Raji (cell line): ENCODE measurements around the gene SDK2.

Experiments
- POLR2A ChIP-seq: IDR thresholded peaks from 2 replicates; pipeline ENCODE4 v1.6.1; 2011; ENCODE audit warnings: low read depth, low read length, control low read depth; ENCODE audit not compliant: insufficient read depth

The SDK2 gene

GRCh38 chr17:73552300-73553048 is 91.8 kb downstream of the SDK2 start:
- TF ChIP-seq POLR2A, result no peak

DNA sequence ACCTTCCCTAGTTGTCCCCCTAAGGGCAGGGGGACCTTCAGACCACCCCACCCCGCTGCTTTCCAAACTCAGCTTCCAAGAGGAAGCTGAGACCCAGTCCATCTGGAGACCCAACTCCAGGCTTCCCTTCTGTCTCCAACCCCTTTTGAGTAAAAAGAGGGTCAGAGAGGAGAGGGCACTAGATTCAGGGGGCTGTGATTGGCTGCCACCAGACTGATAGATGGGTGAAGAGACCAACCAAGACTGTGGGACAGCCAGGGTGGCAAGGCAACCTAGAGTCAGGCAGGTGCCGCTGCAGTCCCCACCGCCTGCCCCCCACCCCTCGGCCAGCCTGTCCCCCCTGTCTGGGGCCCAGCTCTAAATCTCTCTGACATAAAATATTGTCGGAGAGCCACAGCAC is 92.5 kb downstream of the SDK2 start:
- TF ChIP-seq POLR2A, result no peak

DNA sequence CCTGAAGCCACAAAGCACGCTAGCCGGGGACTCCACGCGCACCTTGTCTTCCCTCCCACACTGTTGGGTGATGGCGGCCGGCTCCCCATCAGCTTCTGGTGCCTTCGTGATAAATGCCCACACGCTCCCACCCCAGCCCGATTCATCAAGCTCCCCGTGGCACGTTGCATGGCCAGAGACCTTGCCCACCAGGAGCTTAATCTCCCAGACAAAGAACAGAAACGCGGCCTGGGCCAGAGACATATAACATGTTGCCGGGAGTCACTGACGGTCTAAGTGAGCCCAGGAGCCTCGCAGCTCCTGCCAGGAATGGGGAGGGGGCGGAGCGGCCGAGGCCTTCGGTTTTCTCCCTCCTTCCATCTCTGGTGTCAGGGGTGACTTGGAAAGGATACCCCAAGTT is 93.1 kb downstream of the SDK2 start:
- TF ChIP-seq POLR2A, result no peak

DNA sequence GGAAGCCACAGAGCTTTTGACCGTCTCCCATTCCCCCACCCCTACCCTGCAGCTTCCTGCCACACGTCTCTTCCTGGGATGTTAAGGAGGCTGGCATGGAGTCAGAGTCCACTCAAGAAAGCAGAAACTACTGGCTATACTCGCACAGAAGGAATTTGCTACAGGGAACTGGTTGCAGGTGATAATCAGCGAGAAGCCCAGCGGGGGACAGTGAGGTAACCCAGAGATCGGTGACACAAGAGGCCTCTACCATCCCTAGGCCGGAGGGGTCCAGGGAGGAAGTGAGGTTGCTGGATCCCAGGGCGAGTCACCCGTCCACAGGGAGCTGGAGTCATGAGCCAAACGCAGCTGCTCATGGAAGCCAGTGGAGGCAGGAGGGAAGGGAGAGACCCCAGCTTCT is 93.7 kb downstream of the SDK2 start:
- TF ChIP-seq POLR2A, result no peak

GRCh38 chr17:73549841-73550430 is 94.3 kb downstream of the SDK2 start:
- TF ChIP-seq POLR2A, result no peak

- TF ChIP-seq POLR2A, result no peak
Observed at GRCh38 chr17:73548620-73549311, 95.5 kb downstream of the SDK2 start.

DNA sequence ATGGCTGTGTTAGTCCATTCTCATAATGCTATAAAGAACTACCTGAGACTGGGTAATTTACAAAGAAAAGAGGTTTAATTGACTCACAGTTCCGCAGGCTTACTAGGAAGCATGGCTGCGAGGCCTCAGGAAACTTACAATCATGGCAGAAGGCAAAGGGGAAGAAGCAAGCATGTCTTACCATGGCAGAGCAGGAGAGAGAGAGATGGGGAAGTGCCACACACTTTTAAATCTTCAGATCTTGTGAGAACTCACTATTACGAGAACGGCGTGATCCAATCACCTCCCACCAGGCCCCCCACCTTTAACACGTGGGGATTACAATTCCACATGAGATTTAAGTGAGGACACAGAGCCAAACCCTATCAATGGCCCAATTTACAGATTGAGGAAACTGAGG is 96.5 kb downstream of the SDK2 start:
- no peak for TF ChIP-seq POLR2A

- TF ChIP-seq POLR2A, result no peak
Observed at GRCh38 chr17:73546770-73547536, 97.3 kb downstream of the SDK2 start.

DNA sequence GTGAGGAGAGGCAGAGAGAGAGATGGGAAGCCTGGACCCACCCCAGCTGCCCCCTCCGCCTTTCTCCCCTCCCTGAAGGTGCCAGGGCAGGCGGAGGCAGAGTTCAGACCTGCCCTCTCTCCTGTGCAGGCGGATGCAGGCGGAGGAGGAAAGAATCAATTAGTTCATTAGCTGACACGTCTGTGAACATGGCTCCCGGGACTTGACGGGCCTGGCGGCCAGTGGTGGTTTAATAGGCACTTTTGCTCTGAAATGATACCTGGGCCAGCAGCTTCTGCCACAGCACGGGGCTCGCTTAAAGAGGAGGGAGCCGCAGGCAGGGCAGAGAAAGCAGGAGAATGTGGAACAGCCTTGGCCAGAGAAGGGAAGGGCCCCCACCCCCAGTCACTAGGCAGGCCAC is 98.1 kb downstream of the SDK2 start:
- TF ChIP-seq POLR2A, result no peak

DNA sequence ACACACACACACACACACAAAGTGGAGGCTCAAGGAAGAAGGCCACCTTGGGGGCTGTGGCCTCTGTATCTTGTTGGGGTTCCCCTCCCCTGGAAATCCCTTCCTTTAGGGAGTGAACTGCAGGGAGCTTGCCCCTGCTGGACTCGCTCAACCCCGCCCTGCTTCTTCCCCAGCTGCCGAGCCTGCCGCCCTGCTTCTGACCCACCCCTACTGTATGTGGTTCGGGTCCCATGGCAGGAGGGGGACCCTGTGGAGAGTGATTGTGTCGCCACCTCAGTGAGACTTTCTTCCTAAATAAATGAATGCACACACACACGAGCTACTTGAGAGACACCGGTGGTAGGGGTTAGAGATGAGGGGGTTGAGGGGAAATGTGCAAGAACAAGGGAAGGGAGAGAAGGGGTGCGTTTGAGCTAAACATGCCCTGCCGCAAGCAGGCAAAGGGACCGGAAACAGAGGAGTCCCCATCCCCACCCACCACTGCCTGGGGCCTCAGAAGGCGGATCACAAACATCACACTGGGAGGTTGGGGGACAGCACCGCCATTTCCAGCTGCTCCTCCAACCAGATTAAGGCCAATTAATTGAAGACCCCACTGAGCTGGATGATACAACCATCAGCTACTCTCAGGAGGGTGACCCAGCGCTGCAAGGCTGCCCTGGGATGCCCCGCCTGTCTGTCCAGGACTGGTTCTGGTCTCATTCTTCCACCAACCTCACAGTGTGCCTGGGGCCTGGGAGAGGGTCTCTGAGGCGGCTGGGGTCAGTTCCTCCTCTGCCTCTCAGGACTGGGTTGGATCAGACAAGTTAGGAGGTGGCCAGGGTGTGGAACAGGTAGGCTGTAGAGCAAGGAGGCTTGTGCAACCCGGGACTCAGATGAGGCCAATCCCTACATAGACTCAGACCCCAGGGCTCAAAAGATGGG is 98.9 kb downstream of the SDK2 start:
- TF ChIP-seq POLR2A, result no peak

DNA sequence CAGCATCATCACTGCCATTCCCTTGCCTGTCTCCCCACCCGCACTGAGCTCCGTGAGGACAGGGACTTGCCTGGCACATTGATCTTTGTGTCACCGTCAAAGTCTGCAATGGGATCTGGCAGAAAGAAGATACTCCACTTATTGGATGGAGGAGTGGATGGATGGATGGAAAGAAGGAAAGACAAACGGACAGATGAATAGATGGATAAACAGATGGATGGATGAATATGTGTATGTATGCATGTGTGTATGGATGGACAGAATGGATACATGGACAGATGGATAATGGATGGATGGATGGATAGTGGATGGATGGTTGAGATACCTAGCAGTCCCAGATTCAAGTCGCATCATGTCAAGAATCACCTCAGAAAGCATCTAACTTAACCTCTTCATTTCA is 99.9 kb downstream of the SDK2 start:
- no peak for TF ChIP-seq POLR2A

DNA sequence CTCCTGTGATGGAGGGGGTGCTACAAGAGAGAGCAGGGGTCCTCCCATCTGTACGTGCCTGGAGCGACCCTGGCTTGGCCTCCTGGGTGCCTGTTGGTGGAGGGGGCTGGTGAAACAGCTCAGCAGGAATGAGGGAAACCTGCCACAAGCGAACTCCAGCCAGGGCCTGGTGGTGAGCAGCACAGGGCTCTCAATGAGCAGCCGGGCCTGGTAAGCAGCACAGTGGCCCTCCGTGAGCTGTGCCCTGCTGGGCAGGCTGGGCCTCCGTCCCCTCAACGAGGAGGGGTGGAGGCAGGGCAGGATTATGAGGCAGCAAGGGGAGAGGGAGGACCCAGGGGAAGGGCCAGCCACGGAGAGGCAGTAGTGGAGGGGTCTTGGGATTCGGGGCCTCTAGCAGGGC is 101.9 kb downstream of the SDK2 start:
- TF ChIP-seq POLR2A, result no peak

DNA sequence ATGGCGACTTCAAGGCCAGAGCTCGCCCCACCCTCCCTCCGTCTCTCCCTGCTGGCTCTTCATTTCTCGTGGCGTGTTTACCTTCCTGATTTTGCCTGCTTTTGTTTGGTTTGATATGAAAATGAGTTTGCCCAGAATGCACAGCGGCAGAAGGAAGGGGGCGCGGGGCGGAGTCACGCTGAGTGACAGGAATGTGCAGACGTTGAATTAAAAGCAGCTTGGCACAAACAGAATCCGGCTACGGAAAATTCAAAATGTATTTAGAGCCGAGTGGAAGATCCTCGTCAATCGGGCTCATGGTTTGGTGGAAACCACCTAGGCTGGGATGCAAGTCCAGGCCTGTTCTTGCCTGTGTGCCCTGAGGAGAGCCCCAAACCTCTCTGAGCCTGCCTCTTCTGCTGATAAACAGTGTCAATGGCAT is 102.7 kb downstream of the SDK2 start:
- TF ChIP-seq POLR2A, result no peak

DNA sequence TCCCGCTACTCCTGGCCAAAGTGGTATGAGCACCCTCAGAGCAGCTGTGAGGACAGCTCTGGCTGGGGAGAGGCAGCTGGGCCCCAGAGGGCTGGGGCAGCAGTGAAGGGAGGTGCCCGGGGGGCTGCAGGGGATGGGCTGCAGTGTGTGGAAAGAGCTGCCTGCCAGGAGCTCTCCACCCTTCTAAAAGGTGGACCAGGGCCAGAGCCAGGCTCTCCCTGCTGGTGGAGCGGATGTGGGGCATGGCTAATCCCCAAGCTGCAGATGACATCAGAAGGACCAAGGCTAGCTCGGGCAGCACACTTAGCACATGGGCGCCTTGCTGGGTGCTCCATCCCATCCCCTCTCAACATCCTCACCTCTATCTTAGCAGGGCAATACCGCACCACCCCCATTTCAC is 103.1 kb downstream of the SDK2 start:
- no peak for TF ChIP-seq POLR2A
